ENCODE data around the gene CCDC77. TPM values are rescaled to one million over a fixed set of nuclear protein-coding genes. Genes with fewer than 3 reads are reported as not detected.
A peak's percentile ranks its signal among the peaks of the same experiment; 100 is the strongest.

Gene CCDC77
- total RNA-seq, 2 experiments from 2014 or later, result 14.0 to 19.0 TPM

GRCh38 chr12:459430-460258 is 58.2 kb downstream of the CCDC77 start, which contains the start of gene B4GALNT3:
Gene B4GALNT3 (plus strand): TSS chr12:459939. CDS start chr12:460377, 438 bp downstream.
- Mint-ChIP-seq H3K27me3 (peaks cover 38% of the 10 kb centered on the region), H3K9me3 (no peaks in the 10 kb centered on the region), H3K4me3 (peak within 1 kb of the TSS; percentile 65), H3K36me3 (ENCODE audit: low read depth) (no peaks in the 10 kb centered on the region), H3K27ac (no peak within 1 kb of the TSS), H3K4me1 (ENCODE audit: low read depth) (peaks cover 16% of the 10 kb centered on the region)
- CTCF ChIA-PET, result interaction anchor here (1.0 to 1.2 kb wide), 2 partner anchors 8 to 88 kb away, joined by 3 to 5 read pairs; no protein-coding TSS in a partner anchor
- POLR2A ChIA-PET, result no interaction called here
- ATAC-seq, result peak; percentile 60
- TF ChIP-seq CTCF (IDR thresholded peaks at IDR 0.05), result no peak
- peak; percentile 35 for DNase-seq
- intact Hi-C loops (cut with micrococcal nuclease), result loop anchor here (5.0 kb wide), 1 partner anchor 88 kb away; no protein-coding TSS in a partner anchor

GRCh38 chr12:460261-461230 is 59.1 kb downstream of the CCDC77 start:
- CTCF ChIA-PET, result interaction anchor here (0.9 to 4.5 kb wide), 6 partner anchors 7 to 87 kb away, joined by 3 to 31 read pairs (median 4); no protein-coding TSS in a partner anchor
- TF ChIP-seq CTCF (IDR thresholded peaks at IDR 0.05), result no peak
- Mint-ChIP-seq H3K4me3 (peak overlapping the region; percentile 64), H3K27ac (peak overlapping the region; percentile 44), H3K9me3 (no peaks in the 10 kb centered on the region), H3K36me3 (ENCODE audit: low read depth) (no peaks in the 10 kb centered on the region), H3K27me3 (peaks cover 38% of the 10 kb centered on the region), H3K4me1 (ENCODE audit: low read depth) (peaks cover 16% of the 10 kb centered on the region)
- intact Hi-C loops (cut with micrococcal nuclease), result no loop called here
- POLR2A ChIA-PET, result no interaction called here
- DNase-seq, result peak; percentile 57
- peak; percentile 77 for ATAC-seq

- CTCF ChIA-PET, result interaction anchor here (0.9 to 4.5 kb wide), 5 partner anchors 7 to 86 kb away, joined by 3 to 31 read pairs (median 3); no protein-coding TSS in a partner anchor
- intact Hi-C loops (cut with micrococcal nuclease), result no loop called here
- peaks cover 16% of the 10 kb centered on the region for H3K4me1 Mint-ChIP-seq (ENCODE audit: low read depth)
- H3K9me3 Mint-ChIP-seq, result no peaks in the 10 kb centered on the region
- no peak for TF ChIP-seq CTCF (IDR thresholded peaks at IDR 0.05)
- POLR2A ChIA-PET, result no interaction called here
- H3K4me3 Mint-ChIP-seq, result peak overlapping the region; percentile 64
- ATAC-seq (no peak), DNase-seq (no peak)
- H3K36me3 Mint-ChIP-seq (ENCODE audit: low read depth), result no peaks in the 10 kb centered on the region
- H3K27me3 Mint-ChIP-seq, result peaks cover 38% of the 10 kb centered on the region
- no peak overlapping the region for H3K27ac Mint-ChIP-seq
Measured at GRCh38 chr12:461425-461824, 60.0 kb downstream of the CCDC77 start.

GRCh38 chr12:462936-463705 is 61.7 kb downstream of the CCDC77 start:
- Mint-ChIP-seq H3K4me3 (no peak overlapping the region), H3K27me3 (peaks cover 30% of the 10 kb centered on the region), H3K9me3 (no peaks in the 10 kb centered on the region), H3K27ac (no peak overlapping the region), H3K36me3 (ENCODE audit: low read depth) (no peaks in the 10 kb centered on the region), H3K4me1 (ENCODE audit: low read depth) (peaks cover 9% of the 10 kb centered on the region)
- ChIA-PET POLR2A (interaction anchor here (1.2 kb wide), 1 partner anchor 10 kb away, joined by 3 read pairs; no protein-coding TSS in a partner anchor), CTCF (interaction anchor here (1.3 to 4.5 kb wide), 3 partner anchors 9 to 113 kb away, joined by 4 to 31 read pairs (median 27); no protein-coding TSS in a partner anchor)
- DNase-seq, result peak; percentile 35
- TF ChIP-seq CTCF (IDR thresholded peaks at IDR 0.05), result no peak
- intact Hi-C loops (cut with micrococcal nuclease), result no loop called here
- ATAC-seq, result no peak
